HepG2 (cell line): Measurements from ENCODE around the gene PREX1. TPM values are rescaled to one million over a fixed set of nuclear protein-coding genes. Genes with fewer than 3 reads are reported as not detected.
A peak's percentile ranks its signal among the peaks of the same experiment; 100 is the strongest.

ENCODE experiments used
- EZH2 ChIP-seq: conservative IDR thresholded peaks from 2 replicates; pipeline ENCODE4 v1.6.1; 2012; ENCODE audit warnings: mild to moderate bottlenecking, low read depth, low read length, moderate library complexity
- FOXO1 ChIP-seq: sonication (generic); formaldehyde crosslinking; IDR thresholded peaks from 2 replicates; pipeline ENCODE4 v1.4.0; 2020; ENCODE audit warnings: missing genetic modification reagents
- MEIS2 ChIP-seq: sonication (generic); formaldehyde crosslinking; IDR thresholded peaks from 2 replicates; pipeline ENCODE4 v1.9.0; 2021; ENCODE audit warnings: mild to moderate bottlenecking, missing genetic modification reagents
- RAD21 ChIP-seq: fragments of 450-650 bp; formaldehyde crosslinking; IDR thresholded peaks from 2 replicates; pipeline ENCODE4 v1.5.0; 2020; ENCODE audit warnings: mild to moderate bottlenecking
- SALL1 ChIP-seq: sonication (generic); formaldehyde crosslinking; IDR thresholded peaks from 2 replicates; pipeline ENCODE4 v1.8.0; 2022; ENCODE audit warnings: mild to moderate bottlenecking, missing genetic modification reagents
- SALL2 ChIP-seq: sonication (generic); formaldehyde crosslinking; IDR thresholded peaks from 2 replicates; pipeline ENCODE4 v1.8.1; 2023; ENCODE audit warnings: mild to moderate bottlenecking, missing genetic modification reagents, inconsistent platforms
- ZNF891 ChIP-seq: sonication (generic); formaldehyde crosslinking; IDR thresholded peaks from 2 replicates; pipeline ENCODE4 v1.5.0; 2020; ENCODE audit warnings: mild to moderate bottlenecking, missing genetic modification reagents
- polyA plus RNA-seq, 8 experiments: library from polyadenylated mRNA; depleted of rRNA in 3 of 8; stranded (reverse) in 7 of 8; unstranded in 1 of 8; fragments of >200 nt; fragmentation: Illumina TruSeq in 4 of 8; extraction: Trizol in 4 of 8; gene quantifications; 2 replicates each; pipeline versions ENCODE4 v1.2.1 to v1.2.3, GENCODE V29; 2011 to 2016; ENCODE audit warnings: low read depth in 4 of 8, missing spikeins in 1 of 8, mixed read lengths in 1 of 8; ENCODE audit not compliant: insufficient read depth in 1 of 8
- total RNA-seq, 5 experiments: library from RNA; depleted of rRNA; stranded (reverse); fragments of >200 nt; fragmentation: Illumina TruSeq; extraction: Trizol; gene quantifications; 2 replicates each; pipeline ENCODE4 v1.2.3, GENCODE V29; 2016; ENCODE audit warnings: low read depth in 1 of 5
- TF ChIP-seq, protein P1 (sequence below): sonication (generic); formaldehyde crosslinking; IDR thresholded peaks from 2 replicates; pipeline ENCODE4 v1.4.0; 2020; ENCODE audit warnings: missing genetic modification reagents
- TF ChIP-seq, protein P2 (sequence below): sonication (generic); formaldehyde crosslinking; IDR thresholded peaks from 2 replicates; pipeline ENCODE4 v1.4.0; 2020; ENCODE audit warnings: mild to moderate bottlenecking, low read depth, missing genetic modification reagents
- TF ChIP-seq, protein P3 (sequence below): sonication (generic); formaldehyde crosslinking; IDR thresholded peaks from 2 replicates; pipeline ENCODE4 v1.4.0; 2020; ENCODE audit warnings: missing genetic modification reagents
- TF ChIP-seq, protein P4 (sequence below): sonication (generic); formaldehyde crosslinking; IDR thresholded peaks from 2 replicates; pipeline ENCODE4 v1.5.0; 2020; ENCODE audit warnings: missing genetic modification reagents
- TF ChIP-seq, protein P5 (sequence below): sonication (generic); formaldehyde crosslinking; IDR thresholded peaks from 2 replicates; pipeline ENCODE4 v1.4.0; 2020; ENCODE audit warnings: missing genetic modification reagents
- TF ChIP-seq, protein P6 (sequence below): sonication (generic); formaldehyde crosslinking; IDR thresholded peaks from 2 replicates; pipeline ENCODE4 v1.5.0; 2020; ENCODE audit warnings: missing genetic modification reagents

Gene PREX1
- total and polyA plus RNA-seq, 2 of the 13 experiments (the other 11 are each of a cell fraction or from before 2014, with no cell fraction given) = 0.02 to 0.04 TPM

DNA sequence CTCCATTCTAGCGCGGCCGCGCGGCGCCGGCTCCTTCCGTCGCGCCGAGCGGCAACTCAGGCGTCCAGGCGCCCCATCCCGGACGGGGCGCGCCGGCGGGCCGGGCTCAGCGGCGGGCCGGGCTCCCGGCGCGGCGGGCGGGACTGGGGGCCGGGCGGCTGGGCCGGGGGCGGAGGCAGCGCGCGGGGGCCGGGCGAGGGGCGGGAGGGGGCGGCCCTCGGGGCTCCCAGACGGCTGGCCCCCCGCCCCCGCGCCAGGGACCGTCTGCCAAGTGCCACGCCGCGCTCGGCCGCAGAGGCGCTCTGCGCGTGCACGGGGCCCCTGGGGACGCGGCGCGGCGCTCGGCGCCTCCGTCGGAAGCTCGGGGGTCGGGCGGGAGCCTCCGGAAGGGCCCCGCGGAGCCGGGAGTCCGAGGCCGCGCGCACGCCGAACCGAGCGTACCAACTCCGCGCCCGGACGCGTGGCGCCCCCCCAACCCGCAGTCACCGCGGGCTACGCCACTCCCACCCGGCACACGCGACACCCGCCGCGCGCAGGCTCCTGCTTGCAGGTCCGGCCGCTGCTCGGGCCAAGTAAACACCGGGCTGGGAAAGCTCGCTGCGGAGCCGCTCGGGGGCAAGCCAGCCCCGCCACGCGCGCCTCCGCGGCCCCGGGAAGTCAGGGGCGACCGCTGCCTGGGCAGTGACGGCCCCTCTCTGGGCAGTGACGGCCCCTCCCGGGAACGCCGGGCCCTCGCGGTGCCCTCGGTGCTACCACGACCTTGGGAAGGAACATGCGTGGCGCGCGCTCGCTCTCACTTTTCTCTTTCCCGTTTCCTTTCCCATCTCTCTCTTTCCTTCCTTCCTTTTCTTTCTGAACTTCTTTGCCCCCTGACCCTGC lies at the start of gene PREX1 (continued):
- TF ChIP-seq, protein P1, sequence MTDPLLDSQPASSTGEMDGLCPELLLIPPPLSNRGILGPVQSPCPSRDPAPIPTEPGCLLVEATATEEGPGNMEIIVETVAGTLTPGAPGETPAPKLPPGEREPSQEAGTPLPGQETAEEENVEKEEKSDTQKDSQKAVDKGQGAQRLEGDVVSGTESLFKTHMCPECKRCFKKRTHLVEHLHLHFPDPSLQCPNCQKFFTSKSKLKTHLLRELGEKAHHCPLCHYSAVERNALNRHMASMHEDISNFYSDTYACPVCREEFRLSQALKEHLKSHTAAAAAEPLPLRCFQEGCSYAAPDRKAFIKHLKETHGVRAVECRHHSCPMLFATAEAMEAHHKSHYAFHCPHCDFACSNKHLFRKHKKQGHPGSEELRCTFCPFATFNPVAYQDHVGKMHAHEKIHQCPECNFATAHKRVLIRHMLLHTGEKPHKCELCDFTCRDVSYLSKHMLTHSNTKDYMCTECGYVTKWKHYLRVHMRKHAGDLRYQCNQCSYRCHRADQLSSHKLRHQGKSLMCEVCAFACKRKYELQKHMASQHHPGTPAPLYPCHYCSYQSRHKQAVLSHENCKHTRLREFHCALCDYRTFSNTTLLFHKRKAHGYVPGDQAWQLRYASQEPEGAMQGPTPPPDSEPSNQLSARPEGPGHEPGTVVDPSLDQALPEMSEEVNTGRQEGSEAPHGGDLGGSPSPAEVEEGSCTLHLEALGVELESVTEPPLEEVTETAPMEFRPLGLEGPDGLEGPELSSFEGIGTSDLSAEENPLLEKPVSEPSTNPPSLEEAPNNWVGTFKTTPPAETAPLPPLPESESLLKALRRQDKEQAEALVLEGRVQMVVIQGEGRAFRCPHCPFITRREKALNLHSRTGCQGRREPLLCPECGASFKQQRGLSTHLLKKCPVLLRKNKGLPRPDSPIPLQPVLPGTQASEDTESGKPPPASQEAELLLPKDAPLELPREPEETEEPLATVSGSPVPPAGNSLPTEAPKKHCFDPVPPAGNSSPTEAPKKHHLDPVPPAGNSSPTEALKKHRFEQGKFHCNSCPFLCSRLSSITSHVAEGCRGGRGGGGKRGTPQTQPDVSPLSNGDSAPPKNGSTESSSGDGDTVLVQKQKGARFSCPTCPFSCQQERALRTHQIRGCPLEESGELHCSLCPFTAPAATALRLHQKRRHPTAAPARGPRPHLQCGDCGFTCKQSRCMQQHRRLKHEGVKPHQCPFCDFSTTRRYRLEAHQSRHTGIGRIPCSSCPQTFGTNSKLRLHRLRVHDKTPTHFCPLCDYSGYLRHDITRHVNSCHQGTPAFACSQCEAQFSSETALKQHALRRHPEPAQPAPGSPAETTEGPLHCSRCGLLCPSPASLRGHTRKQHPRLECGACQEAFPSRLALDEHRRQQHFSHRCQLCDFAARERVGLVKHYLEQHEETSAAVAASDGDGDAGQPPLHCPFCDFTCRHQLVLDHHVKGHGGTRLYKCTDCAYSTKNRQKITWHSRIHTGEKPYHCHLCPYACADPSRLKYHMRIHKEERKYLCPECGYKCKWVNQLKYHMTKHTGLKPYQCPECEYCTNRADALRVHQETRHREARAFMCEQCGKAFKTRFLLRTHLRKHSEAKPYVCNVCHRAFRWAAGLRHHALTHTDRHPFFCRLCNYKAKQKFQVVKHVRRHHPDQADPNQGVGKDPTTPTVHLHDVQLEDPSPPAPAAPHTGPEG (CRISPR knock-in tag) = peak; percentile 69; the same call in 1 of the 2 replicates
- TF ChIP-seq, protein P2, sequence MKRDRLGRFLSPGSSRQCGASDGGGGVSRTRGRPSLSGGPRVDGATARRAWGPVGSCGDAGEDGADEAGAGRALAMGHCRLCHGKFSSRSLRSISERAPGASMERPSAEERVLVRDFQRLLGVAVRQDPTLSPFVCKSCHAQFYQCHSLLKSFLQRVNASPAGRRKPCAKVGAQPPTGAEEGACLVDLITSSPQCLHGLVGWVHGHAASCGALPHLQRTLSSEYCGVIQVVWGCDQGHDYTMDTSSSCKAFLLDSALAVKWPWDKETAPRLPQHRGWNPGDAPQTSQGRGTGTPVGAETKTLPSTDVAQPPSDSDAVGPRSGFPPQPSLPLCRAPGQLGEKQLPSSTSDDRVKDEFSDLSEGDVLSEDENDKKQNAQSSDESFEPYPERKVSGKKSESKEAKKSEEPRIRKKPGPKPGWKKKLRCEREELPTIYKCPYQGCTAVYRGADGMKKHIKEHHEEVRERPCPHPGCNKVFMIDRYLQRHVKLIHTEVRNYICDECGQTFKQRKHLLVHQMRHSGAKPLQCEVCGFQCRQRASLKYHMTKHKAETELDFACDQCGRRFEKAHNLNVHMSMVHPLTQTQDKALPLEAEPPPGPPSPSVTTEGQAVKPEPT = no peak
- TF ChIP-seq, protein P3, sequence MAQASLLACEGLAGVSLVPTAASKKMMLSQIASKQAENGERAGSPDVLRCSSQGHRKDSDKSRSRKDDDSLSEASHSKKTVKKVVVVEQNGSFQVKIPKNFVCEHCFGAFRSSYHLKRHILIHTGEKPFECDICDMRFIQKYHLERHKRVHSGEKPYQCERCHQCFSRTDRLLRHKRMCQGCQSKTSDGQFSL (CRISPR knock-in tag) = peak; percentile 82
- TF ChIP-seq RAD21 (CRISPR knock-in tag) = 0 out of 2 replicates have a peak, but pooled peaks have one; percentile 34
- TF ChIP-seq, protein P4, sequence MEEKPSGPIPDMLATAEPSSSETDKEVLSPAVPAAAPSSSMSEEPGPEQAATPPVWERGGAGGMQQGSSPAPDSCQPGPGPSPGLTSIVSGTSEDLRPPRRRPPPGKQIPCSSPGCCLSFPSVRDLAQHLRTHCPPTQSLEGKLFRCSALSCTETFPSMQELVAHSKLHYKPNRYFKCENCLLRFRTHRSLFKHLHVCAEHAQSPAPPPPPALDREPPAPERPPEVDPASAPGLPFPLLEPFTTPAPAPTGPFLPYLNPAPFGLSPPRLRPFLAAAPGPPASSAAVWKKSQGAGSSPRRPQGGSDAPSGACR = no peak
- TF ChIP-seq MEIS2 (CRISPR knock-in tag) = peak; percentile 28; the same call in 1 of the 2 replicates
- TF ChIP-seq, protein P5, sequence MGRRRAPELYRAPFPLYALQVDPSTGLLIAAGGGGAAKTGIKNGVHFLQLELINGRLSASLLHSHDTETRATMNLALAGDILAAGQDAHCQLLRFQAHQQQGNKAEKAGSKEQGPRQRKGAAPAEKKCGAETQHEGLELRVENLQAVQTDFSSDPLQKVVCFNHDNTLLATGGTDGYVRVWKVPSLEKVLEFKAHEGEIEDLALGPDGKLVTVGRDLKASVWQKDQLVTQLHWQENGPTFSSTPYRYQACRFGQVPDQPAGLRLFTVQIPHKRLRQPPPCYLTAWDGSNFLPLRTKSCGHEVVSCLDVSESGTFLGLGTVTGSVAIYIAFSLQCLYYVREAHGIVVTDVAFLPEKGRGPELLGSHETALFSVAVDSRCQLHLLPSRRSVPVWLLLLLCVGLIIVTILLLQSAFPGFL (CRISPR knock-in tag) = 0 out of 2 replicates have a peak, but pooled peaks have one; percentile 28
- TF ChIP-seq ZNF891 (CRISPR knock-in tag) = peak; percentile 23; the same call in 1 of the 2 replicates
- TF ChIP-seq EZH2 = peak; percentile 97; the same call in 1 of the 2 replicates
- TF ChIP-seq, protein P6, sequence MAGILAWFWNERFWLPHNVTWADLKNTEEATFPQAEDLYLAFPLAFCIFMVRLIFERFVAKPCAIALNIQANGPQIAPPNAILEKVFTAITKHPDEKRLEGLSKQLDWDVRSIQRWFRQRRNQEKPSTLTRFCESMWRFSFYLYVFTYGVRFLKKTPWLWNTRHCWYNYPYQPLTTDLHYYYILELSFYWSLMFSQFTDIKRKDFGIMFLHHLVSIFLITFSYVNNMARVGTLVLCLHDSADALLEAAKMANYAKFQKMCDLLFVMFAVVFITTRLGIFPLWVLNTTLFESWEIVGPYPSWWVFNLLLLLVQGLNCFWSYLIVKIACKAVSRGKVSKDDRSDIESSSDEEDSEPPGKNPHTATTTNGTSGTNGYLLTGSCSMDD (CRISPR knock-in tag) = no peak
- TF ChIP-seq FOXO1 (CRISPR knock-in tag) = peak; percentile 41; the same call in 1 of the 2 replicates
- TF ChIP-seq SALL1 = peak; percentile 14; the same call in 1 of the 2 replicates
- TF ChIP-seq SALL2 = 0 out of 2 replicates have a peak, but pooled peaks have one; percentile 47
